GM12874 (cell line): ENCODE measurements around the gene GTF3C4.

Experiments
- TF ChIP-seq, protein P1 (sequence below): IDR thresholded peaks from 2 replicates; pipeline ENCODE4 v1.5.1; 2011; ENCODE audit warnings: low read depth, mild to moderate bottlenecking, control low read depth, low read length, moderate library complexity; ENCODE audit not compliant: insufficient read depth

The GTF3C4 gene, protein sequence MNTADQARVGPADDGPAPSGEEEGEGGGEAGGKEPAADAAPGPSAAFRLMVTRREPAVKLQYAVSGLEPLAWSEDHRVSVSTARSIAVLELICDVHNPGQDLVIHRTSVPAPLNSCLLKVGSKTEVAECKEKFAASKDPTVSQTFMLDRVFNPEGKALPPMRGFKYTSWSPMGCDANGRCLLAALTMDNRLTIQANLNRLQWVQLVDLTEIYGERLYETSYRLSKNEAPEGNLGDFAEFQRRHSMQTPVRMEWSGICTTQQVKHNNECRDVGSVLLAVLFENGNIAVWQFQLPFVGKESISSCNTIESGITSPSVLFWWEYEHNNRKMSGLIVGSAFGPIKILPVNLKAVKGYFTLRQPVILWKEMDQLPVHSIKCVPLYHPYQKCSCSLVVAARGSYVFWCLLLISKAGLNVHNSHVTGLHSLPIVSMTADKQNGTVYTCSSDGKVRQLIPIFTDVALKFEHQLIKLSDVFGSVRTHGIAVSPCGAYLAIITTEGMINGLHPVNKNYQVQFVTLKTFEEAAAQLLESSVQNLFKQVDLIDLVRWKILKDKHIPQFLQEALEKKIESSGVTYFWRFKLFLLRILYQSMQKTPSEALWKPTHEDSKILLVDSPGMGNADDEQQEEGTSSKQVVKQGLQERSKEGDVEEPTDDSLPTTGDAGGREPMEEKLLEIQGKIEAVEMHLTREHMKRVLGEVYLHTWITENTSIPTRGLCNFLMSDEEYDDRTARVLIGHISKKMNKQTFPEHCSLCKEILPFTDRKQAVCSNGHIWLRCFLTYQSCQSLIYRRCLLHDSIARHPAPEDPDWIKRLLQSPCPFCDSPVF

DNA sequence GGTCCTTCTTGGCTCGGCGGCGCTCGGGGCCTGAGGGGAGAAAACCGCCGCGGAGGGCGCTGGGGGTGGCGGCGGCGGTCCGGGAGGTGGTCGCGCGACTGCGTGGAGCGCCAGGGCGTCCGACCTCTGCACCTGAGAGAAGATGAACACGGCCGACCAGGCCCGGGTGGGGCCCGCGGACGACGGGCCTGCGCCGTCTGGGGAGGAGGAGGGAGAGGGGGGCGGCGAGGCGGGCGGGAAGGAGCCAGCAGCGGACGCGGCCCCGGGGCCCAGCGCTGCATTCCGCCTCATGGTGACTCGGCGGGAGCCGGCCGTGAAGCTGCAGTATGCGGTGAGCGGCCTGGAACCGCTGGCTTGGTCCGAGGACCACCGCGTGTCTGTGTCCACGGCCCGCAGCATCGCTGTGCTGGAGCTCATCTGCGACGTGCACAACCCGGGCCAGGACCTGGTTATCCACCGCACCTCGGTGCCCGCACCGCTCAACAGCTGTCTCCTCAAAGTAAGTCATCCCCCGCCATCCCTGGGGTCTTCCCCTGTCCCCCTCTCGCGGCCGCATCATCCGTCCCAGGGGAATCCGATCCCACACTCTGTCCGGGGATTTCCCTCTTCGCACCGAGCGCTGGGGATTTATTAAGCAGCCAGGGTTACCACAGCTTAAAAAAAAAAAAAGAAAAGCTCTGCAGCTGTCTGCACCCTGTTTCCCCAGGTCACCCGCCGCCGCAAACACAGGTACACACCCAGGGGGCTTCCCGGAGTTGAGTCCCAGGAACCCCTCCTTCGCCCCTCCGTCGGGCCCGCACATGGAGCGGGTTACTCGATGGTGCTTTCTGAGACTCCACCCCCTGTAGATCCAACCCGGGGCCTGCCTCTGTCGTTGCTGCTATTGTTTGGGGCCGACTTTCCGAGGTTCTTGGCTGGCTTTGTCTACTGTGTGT lies at the start of gene GTF3C4:
GTF3C4 (plus strand) TSS at position 8 of the 935 bp plus-strand sequence; CDS start at position 143, 135 bp downstream.
- TF ChIP-seq, protein P1, sequence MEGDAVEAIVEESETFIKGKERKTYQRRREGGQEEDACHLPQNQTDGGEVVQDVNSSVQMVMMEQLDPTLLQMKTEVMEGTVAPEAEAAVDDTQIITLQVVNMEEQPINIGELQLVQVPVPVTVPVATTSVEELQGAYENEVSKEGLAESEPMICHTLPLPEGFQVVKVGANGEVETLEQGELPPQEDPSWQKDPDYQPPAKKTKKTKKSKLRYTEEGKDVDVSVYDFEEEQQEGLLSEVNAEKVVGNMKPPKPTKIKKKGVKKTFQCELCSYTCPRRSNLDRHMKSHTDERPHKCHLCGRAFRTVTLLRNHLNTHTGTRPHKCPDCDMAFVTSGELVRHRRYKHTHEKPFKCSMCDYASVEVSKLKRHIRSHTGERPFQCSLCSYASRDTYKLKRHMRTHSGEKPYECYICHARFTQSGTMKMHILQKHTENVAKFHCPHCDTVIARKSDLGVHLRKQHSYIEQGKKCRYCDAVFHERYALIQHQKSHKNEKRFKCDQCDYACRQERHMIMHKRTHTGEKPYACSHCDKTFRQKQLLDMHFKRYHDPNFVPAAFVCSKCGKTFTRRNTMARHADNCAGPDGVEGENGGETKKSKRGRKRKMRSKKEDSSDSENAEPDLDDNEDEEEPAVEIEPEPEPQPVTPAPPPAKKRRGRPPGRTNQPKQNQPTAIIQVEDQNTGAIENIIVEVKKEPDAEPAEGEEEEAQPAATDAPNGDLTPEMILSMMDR: no peak

DNA sequence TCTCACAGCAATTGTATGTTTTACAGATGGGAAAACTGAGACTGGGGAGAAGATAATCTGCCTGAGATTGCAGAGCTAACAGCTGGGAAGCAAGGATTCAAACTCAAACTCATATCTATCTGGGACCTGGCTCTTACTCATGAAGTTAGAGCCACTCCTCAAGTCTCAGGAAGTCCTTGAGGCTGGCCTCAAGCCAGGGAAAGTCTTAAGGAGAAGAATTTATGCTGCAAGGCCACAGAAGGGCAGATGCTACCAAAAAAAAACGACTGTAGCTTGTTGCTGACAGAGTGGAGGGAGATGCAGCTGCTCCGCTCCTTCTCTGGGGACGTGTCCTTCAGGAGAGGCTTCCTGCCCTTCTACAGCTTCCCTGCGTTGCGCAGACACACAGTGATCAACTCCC lies 48.1 kb upstream of the GTF3C4 start:
- TF ChIP-seq, protein P1: no peak

DNA sequence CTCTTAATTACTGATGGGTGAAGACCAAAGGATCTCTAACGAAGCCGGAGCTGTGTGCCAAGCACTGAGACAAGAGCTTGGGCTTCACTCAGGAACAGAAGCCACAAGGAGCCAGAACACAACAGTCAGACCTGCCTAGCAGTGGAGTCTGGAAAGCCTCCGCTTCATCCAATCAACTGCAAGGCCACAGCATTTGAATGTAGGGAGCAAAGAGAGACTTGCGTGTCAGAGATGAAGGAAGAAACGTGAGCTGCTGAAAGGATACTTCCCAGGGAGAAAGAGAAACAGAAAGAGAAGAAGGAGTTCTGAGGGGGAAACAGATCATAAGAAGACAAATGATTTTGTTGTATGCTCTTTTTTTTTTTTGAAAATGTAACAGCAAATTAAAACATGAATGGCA lies 44.0 kb upstream of the GTF3C4 start:
- TF ChIP-seq, protein P1: no peak

DNA sequence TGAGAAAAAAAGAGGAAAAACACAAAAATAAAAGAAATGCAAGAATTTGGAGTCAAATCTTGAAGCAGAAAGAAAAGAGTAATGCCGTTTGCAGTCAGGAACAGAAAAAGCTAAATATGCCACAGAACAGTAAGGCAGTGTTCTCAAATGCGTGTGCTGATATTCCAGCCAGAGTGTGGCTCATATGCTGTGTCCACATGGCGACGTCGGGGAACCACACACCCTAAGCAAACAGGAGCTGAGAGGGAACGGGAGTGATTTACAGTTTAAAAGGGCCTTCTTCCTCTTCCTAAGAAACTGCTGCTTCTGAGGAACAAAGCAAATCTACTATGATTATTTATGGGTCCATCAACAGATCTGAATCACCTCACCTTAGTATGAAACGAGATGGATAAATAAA lies 43.2 kb upstream of the GTF3C4 start:
- TF ChIP-seq, protein P1: no peak

DNA sequence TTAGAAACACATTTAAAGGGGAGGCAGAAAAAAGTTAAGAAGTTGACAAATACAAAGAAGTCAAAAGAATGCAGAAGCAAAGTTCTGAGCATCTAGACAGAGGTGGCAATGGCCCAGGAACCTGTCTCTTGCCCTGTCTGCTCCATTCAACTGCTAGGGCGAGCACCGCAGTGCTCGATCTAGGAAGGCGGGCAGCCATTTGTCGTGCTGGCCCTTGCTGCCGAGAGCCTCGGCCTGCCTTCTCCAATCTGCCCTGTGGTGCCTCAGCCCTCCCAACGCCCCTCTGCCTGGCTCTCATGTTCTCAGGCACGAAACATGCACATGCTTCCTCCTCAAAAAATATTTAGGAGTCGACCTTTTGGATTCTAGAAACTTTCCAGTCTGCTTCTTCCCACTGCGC lies 42.7 kb upstream of the GTF3C4 start:
- TF ChIP-seq, protein P1: no peak

DNA sequence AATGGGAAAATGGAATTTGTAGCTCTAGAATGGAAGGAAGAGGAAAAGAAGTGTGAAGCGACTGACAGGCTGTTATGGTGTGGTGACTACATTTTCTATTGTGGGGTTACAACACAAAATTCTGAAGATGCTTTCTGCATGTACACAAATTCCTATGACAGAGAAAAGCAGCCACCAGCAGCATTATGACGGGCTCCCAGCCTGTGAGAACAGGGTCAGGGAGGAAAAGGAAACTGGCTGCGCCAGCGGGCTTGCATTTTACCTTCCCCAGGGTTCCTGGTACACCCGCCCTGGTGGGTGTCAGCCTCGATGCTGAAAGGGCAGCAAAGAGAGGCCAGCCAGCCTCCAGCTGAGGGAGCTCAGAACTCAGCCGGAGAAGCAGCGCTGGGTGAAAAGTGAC lies 41.5 kb upstream of the GTF3C4 start:
- TF ChIP-seq, protein P1: no peak
